NCI-H187 (cell line): ENCODE data around the gene RPL19.

ENCODE experiments used
- DNase-seq, 2 experiments: peaks; one replicate each; lab custom pipeline; 2025; lab: John Stamatoyannopoulos, UW

Gene RPL19

DNA sequence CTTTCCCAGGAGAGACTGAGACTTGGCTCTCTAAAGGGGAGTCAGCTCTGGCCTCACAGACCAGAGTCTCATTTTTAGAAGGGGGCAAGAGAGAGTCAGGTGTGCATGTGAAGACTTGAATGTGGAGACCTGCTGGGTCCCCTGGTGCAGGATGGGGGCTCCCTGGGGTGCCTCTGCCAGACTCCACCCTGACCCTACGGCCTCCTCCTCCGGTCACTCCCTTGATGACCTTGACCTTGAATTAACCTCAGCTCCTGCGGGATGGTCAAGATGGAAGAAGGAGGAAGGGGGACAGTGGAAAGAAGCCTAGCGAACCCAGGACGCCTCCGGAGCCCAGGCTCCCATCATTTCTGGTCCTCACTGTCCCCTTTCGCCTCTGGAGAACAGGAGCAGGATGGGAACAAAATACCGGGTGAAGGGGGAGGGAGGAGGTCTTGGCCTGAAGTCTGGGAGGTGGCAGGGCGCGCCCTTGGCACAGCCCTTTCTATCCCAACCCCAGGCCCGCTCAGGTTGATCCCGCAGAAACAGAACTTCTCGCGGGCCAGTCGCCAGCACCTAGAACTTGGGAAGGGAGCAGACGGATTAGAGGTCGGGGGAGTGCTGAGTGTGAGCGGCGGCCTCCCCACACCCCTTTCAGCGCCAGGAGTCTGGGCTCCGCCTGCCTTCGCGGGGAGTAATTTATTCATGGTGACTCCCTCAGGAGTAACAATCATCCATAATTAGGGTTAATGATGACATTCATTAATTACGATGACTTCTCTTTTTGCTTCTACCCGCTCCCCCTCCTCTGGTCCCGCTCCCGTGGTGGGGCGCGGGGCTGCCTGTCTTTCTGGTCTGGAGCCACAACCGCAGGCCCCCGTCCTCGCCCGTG, 24.1 kb downstream of the RPL19 start:
- DNase-seq, result no peak

DNA sequence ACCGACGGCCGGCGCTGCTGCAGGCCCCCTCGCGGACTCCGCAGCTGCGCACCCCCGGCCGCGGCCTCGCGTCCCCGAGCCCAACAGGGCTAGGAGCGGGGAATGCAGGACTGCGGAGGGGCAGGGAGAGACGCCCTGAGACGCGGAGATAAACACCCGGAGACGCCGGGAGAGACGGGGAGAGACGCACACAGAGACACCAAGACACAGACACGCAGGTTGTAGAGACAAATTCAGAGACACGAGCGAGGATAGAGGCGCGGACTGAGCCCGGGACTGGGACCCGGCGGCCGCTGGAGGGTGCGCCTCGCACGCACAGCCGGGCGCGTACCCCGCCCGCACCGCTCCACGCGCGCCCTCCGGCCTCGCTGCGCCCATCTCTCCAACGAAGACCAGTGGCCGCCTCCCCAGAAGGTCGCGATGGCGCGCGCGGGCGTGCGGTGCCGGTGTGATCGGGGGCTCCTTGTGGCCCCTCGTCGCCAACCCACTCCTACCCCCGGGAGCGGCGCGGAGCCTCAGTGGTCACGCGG, 24.8 kb downstream of the RPL19 start:
- no peak for DNase-seq

DNA sequence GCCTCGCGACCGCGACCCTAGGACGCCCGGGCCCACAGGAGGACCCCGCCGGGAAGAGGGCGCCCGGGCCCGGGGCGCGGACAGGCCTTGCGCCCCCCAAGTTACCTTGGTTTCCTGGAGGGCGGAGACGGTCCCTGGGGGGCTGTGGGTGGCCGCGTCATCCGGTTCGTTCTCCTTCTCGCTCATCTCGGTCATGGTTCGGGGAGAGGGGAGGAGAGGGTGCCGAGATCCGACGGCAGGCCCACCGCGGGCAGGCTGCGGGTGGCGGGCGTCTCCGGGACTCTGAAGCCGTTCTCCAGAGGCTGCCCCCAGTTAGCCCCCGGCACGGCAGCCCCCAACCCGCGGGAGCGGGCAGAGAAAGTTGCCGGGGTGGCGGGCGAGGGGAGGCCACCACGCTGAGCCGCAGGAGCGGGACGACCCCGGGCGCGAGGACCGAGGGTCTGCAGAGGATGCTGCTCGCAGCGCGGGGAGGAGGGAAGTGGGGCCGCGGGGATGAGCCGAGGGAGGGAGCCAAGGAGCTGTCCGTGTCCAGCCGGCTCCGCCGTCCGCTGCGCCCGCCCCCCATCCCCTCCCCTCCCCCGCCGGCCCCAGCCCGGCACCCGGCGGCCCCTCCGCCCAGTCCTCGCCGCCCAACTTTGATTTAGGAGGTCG, 25.4 kb downstream of the RPL19 start, which contains the start of gene STAC2:
Gene STAC2 (minus strand): TSS at position 638 of the 651 bp plus-strand sequence. CDS start 443 bp downstream, at position 195.
- no peak for DNase-seq

DNA sequence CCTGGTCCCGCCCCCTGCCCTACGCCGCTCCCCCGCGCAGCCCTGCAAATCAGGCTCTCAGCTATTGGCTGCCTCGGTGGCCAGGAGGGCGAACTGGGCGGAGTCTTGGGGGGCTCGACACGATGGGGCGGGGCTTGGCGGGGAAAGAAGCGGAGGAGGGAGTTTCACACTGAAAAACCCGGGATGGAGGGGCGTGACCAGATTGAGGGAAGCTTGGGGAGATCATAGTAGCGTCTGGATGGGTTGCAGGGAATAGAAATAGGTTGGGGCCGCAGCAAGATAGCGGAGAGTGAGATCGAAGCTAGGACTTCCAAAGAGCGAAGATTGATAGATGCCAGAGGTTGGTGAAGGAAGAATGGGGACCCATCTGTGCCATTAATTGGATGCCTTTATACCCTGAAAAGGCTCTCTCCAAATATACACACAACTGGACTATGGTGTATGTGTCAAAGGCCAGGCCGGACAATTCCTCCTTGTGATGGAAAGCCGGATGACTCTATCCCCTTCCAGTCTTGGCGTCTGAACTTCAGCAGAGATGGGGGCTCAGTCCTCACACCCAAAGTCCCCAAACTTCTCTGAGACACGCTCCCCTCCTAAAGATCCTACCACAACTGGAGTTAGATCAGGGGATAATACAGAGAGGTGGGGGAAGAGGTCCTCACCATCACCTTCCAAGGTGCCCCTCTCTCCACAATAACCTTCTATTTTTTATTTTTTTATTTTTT, 26.0 kb downstream of the RPL19 start:
- no peak for DNase-seq

DNA sequence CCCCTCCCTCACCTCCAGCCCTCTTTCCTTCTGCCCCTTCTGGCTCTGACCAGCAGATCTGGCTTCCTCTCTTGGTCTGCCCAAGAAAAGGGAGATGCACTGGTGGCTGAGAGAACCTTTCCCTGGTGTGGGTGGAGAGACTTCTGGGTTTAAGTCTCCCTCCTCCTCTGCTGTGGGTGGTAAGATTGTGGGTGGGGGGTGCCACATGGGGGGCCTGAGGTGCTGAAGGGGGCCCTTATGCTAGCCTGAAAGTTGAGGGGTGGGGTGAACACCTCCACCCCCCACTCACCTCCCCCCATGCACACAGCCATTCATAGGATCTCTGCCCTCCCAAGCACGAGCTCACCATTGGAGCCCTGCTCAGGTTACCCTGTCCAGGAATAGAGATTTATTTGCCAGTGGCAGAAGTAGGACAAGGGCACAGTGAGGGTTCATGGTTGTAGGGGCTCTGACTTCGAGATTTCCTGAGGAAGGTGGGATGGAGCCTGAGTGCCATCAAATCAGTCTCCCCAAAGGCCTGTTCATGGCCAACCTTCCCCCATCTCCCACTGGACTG, 27.4 kb downstream of the RPL19 start:
- no peak for DNase-seq

DNA sequence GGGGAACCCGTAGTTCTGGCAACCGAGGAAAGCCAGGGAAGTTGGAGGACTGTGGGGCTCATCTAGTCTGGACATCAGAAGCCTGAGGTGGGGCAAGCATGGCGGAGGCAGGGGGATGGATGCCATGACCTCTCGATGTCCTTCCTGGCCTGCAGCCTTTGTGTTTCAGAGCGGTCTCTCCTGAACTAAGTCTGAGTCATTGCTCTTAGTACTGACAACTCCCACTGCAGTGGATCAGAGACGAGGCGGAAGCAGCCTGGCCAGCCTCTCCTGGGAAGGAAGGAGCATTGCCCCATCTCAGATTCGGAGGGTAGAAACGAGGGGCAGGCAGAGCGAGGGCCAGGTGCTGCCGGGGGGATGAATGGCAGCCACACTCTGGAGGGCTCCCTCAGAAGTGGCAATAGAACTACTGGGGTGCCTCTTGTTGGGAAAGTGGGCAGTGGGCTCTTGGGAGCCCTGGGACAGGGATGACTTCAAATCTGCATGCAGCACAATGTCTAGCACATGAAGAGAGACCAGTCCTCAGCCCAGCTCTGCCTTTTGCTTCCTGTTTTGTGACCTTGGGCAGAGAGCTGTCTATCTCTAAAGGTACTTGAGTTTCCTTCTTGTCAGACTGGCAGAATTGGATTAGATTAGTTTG, 29.3 kb downstream of the RPL19 start:
- no peak for DNase-seq

DNA sequence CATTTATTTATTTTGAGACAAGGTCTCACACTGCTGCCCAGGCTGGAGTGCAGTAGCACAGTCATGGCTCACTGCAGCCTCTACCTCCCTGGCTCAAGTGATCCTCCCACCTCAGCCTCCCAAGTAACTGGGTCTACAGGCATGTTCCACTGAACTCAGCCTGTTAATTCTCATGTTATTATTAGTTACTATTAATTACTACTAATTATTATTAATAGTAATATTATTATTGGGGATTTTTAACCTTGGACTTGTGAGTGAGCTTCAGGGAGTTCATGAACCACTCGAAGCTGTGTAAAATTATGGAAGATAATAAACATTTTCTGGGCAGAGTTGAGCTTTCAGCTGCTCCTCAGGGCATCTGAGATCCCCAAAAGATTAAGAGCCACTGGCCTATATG, 30.3 kb downstream of the RPL19 start:
- DNase-seq, result no peak

DNA sequence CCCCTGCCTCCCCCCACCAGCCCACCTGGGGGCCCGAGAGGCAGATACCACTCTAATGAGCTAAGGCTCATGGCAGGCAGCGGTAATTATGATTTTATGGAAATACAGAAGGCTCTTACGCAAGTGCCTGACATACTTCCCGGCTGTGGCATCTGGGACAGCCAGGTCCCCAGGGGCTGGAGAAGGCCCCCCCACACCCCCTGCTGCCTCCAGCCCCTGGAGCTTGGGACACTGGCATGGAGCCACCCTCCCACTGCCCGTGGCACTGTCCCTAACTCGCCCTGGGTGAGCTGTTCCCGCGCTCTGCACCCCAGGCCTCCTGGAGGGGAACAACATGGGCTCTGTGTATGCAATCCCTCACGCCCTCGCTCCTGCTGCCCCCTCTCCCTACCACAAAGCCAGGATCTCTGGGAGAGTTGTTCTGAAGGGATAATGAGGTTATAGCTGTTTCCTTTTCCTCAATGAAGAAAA, 31.0 kb downstream of the RPL19 start:
- DNase-seq, result no peak

DNA sequence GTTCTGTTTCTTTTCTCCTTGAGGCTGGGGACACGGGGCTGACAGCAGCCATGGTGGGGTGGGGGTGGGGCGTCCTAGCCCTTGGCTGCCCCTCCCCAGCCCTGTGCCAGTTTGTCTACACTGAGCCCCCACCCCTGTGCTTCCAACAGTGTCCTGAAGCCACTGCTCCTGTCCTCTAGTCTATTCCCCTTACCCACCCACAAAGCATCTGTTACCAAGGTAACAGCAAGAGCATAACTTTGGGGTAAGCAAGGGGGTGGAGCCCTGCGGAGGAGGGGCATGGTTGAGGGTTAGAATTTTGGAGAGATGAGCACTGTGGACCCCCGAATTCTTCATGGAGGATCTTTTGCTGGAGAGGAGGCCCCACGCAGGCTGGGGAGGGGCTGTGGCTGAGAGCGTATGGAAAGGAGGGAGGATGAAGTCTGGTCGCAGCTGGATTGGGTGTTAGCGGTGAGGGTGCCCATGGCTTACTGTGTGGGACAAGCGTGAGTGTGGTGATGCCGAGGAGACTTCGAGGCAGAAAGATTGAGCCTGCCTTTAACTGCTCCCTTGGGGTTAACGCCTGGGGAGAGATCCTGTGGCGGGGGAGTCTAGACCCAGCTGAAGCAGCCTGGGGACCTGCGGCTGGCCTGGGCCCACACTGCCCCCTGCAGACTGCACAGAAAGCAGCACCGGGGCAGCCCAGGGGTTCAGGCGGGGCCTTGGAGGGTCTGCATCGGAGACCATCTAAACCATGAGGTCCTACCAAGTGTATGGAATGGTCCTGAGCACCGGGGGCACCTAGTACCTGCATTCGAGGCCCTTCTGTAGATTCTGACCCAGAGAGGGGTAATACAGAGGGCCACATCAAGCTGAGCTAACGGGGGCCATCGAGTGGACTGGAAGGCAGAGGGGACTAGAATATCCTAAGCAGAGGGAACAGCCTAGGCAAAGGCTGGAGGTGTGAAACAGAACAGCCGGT, 31.8 kb downstream of the RPL19 start:
- no peak for DNase-seq

DNA sequence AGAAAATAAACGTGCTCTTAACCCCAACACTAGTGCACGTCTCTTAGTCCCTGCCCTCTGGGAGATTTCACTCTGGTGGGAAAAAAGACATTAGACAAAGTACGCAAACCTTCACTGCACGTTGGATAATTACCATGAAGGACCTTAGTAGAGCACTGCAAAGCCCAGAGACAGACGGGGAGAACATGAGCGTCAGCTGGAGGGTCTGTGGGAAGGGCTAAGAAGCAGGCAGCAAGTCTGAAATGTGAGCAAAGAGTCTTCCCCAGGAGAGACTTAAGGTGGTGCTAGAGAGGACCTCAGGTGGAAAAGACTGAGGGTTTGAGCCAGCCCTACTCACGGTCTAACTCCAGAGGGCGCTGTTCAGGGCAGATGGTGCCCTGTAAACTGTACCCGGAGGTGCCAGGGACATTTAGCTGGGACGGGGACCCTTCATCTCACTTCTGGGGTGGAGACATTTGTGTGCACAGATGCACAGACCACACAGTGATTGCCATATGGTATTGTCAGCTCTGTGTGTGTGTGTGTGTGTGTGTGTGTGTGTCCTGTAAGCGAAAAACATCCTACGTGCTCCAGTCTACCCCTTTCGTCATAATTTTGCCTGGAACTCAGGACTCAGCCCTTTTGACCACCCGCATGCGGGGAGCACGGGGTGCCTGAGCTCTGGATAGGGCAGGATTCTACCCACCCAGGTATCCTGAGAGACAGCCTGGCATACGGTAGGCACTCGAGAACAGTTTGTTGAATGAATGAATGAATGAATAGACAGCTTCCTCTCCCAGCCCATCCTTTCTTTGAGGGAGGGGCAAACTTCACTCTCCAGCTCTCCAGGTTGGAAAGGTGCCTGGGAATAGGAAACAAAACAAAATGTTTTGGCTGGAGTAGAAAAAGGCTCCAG, 35.7 kb downstream of the RPL19 start:
- no peak for DNase-seq

DNA sequence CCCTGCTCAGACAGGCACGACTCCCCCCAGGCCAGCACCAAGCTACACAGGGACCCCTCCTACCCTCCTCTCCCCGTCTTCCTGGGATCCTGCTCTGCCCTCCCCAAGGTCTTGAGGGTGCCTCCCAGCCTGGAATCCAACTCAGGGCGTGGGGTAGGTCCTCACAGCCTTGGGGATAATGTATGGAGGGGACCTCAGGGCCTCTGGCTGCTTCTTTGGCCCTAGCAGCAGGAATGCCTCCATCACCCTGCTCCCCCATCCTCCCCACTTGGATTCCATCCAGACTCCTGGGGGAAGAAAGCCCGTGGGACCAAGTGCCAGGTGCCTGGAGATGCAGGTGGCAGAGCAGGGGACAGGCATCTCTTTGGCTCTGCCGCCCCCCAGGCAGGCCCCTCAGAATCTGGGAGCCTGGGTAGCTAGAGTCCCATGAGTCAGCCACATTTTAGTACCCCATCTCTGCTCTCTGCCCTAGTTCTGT, 36.4 kb downstream of the RPL19 start:
- no peak for DNase-seq

DNA sequence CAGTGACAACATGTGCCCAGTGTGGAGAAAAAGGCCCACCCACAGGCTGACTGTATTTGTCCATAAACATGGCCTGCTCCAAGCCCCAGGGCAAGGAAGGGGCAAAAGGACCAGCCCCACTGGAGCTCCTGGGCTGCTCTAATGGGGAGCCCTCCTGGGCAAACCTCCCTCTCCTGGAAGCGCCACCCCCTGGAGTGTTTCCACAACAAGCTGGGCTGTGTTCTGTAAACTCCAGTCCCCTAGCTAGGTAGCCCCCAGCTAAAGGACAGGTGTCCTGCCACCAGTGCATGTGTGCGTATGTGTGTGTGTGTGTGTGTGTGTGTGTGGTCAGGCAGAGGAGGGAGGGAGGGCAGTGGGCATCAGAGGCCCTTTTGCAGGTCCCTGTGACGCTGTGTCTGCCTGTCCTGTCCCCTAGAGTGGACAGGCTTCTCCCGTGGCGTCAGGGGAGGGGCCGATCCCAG, 36.9 kb downstream of the RPL19 start:
- no peak for DNase-seq

DNA sequence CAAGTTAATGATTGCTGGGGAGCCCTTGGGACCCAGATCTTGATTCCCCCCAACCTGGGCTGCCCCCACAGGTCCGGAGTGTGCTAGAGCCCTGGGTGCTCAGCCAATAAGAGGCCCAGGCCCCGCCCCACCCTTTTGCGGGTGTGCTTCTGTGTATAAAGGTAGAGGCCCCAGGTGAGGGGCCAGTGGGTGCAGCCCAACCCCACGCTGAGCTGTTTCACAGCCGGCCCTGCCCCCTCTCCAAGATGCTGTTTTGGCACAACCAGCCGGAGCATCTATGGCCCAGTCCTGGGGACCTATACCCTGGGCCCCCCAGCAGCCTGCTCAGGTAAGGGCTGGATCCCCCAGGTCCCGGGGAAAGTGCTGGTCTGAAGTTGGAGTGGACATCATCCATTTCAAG, 37.5 kb downstream of the RPL19 start:
- DNase-seq, result no peak

DNA sequence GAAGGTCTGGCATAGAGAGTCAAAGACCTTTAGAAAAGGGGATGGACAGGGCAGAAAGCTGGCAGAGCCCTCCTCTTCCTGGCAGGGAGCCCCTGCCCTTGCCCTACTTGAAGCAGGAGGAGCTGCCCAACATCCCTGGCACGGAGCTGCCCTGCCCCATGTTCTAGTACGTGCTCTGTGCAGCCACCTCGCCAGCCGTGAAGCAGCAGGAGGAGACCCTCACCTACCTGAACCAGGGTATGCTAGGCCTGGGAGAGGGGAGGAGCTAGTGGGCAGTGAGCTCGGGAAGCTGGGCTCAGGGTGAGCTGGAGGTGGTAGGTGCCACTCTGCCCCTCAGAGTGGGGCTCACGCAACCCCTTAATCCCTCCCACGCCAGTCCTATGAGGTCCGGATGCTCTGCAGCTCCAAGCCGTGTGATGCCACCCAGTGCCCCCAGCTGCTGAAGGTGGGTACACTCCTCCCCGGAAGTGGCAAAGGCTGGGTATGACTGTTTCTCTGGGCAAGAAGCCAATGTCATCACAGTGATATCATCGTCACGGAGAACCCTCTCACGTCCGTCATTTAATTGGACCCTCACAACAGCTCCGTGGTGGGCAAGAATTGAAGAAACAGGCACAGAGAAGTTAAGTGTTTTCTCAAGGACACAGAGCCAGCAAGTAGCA, 38.4 kb downstream of the RPL19 start:
- DNase-seq, result no peak

DNA sequence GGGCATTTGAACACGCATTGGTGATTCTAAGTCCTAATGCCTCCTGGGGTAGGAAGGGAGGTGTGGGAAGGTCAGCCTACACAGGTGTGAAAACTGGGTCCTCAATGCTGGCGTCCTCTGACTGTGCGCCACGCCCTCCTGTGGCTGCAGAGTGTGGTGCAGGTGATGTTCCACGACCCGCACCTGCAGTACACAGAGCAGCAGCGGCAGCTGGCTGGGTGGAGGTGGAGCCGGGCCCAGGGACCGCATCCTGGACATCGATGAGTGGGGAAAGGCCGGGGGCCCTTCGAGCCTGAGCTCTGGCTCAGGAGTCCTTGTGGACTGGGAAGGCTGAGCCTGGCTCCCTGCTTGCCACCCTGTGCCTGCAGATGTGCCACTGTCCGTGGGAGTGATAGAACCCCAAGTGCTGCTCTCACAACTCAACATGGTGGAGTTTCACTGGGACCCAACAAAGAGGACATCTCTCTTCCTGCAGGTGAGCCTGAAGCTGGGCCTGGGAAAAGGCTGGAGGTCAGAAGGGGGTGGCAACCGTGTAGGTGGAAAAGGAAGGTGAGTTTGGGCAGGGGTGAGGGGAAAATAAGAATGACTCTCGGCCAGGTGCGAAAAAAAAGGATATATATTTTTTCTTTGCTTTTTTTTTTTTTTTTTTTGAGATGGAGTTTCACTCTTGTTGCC, 39.7 kb downstream of the RPL19 start:
- no peak for DNase-seq

DNA sequence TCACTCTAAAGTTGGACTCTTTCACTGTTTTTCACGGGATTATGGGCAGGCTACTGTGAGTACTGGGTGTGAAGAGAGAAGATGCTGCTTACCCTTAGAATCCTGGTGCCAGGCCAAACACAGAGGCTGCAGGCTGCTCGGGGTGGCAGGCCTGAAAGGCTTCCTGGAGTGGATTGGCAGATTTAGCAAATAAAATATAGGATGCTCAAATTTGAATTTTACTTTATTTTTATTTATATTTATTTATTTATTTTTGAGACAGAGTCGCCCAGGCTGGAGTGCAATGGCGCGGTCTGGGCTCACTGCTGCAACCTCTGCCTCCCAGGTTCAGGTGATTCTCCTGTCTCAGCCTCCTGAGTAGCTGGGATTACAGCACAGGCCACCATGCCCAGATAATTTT, 40.5 kb downstream of the RPL19 start:
- no peak for DNase-seq

DNA sequence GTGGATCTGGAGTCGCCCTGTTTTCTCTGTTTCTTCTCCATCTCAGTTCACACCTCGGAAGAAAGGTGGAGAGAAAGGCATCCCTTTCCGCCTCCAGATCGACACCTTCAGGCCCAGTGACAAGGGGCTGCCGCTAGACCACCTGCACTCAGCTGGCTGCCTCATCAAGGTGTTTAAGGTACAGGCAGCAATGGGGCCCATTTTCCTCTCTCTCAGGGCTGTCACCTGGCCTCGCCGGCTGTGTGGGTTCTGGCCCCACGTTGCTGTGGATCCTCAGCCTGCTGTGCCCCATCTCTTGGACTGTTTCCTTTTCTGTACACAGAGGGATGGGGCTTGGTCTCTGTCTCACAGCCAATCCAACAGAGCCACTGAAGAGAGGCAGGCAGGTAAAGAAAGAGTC, 43.1 kb downstream of the RPL19 start:
- DNase-seq, result no peak

DNA sequence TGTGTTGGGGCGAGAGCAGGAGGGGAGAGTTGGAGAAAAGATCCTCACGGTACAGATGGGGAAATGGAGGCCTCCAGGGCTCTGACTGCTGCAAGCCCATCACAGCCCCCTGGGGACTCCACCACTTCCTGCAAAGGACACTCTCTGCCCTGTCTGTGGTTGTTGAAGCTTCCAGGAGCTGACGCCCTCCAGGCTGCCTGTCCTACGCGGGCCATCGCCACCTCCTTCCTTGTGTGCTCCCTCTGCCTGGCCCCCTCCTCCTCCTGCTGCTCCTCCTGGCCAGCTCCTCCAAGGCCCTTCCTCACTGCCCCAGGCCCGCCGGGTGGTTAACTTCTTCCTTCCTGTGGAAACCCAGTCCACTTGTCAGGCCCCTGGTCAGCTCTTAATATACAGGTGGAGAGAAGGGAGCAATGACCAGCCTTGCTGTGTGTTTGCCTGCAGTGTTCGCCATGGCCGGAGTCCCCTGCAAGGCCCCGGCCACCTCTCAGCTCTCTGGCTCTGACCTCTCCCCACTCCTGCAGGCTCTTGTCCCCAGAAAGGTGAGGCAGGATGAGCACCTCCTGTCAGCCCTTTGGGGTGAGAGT, 44.0 kb downstream of the RPL19 start:
- DNase-seq, result no peak
